ENCODE data around the gene NDUFAF2.

NDUFAF2 gene

GRCh38 chr5:61141801-61142200 is 196.8 kb downstream of the NDUFAF2 start:
- Histone ChIP-seq H3K27ac (ENCODE audit: low read length) (no peak overlapping the region), H3K36me3 (replicated peaks; ENCODE audit: low read depth, low read length) (no peaks in the 10 kb centered on the region)

DNA sequence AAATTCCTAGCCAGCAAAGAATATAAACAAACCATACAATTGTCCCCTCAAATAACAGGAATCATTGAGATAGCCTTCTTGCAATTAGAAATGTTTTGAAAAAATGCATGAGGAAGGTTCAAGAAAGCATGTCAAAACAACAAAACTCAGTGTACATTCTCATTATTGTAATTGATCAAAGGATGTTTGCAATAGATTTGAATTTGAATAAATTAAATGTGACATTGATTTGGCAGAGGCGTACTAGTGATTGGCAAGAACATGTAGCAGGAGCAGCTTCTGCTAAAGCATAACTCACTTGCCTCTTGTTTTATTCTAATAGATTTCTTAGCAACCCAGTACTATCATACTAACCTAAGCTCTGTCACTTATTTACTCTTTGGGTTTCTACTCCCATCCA is 197.4 kb downstream of the NDUFAF2 start:
- no peaks in the 10 kb centered on the region for H3K79me2 ChIP-seq (ENCODE audit: low read length)
- H3K9ac ChIP-seq (ENCODE audit: low read length) = no peak overlapping the region
- H3K27ac ChIP-seq (ENCODE audit: low read length) = no peak overlapping the region
- H3K4me2 ChIP-seq (ENCODE audit: low read length) = no peak overlapping the region
- no peak for TF ChIP-seq EZH2phosphoT487 (IDR thresholded peaks at IDR 0.05; ENCODE audit: low read depth)
- TF ChIP-seq, protein P1, sequence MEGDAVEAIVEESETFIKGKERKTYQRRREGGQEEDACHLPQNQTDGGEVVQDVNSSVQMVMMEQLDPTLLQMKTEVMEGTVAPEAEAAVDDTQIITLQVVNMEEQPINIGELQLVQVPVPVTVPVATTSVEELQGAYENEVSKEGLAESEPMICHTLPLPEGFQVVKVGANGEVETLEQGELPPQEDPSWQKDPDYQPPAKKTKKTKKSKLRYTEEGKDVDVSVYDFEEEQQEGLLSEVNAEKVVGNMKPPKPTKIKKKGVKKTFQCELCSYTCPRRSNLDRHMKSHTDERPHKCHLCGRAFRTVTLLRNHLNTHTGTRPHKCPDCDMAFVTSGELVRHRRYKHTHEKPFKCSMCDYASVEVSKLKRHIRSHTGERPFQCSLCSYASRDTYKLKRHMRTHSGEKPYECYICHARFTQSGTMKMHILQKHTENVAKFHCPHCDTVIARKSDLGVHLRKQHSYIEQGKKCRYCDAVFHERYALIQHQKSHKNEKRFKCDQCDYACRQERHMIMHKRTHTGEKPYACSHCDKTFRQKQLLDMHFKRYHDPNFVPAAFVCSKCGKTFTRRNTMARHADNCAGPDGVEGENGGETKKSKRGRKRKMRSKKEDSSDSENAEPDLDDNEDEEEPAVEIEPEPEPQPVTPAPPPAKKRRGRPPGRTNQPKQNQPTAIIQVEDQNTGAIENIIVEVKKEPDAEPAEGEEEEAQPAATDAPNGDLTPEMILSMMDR (IDR thresholded peaks at IDR 0.05; ENCODE audit: low read depth, low read length) = no peak
- no peak overlapping the region for H3K4me3 ChIP-seq (ENCODE audit: low read length)
- H2AFZ ChIP-seq (ENCODE audit: low read depth, low read length) = no peak overlapping the region
- no peaks in the 10 kb centered on the region for H3K27me3 ChIP-seq (ENCODE audit: low read depth, low read length)
- no peaks in the 10 kb centered on the region for H3K9me3 ChIP-seq (ENCODE audit: insufficient read depth, low read length)
- no peaks in the 10 kb centered on the region for H4K20me1 ChIP-seq (ENCODE audit: insufficient read depth, low read length)
- no peaks in the 10 kb centered on the region for H3K4me1 ChIP-seq (ENCODE audit: low read length)
- no peaks in the 10 kb centered on the region for H3K36me3 ChIP-seq (replicated peaks; ENCODE audit: low read depth, low read length)

More at GRCh38 chr5:61141801-61142200, 196.8 kb downstream of the NDUFAF2 start:
- Histone ChIP-seq H3K4me2 (ENCODE audit: low read length) (no peak overlapping the region), H3K9me3 (ENCODE audit: insufficient read depth, low read length) (no peaks in the 10 kb centered on the region), H4K20me1 (ENCODE audit: insufficient read depth, low read length) (no peaks in the 10 kb centered on the region), H3K27me3 (ENCODE audit: low read depth, low read length) (no peaks in the 10 kb centered on the region), H3K9ac (ENCODE audit: low read length) (no peak overlapping the region), H3K4me3 (ENCODE audit: low read length) (no peak overlapping the region), H2AFZ (ENCODE audit: low read depth, low read length) (no peak overlapping the region), H3K79me2 (ENCODE audit: low read length) (no peaks in the 10 kb centered on the region), H3K4me1 (ENCODE audit: low read length) (no peaks in the 10 kb centered on the region)
- TF ChIP-seq, protein P1 (IDR thresholded peaks at IDR 0.05; ENCODE audit: low read depth, low read length) = no peak
- no peak for TF ChIP-seq EZH2phosphoT487 (IDR thresholded peaks at IDR 0.05; ENCODE audit: low read depth)

DNA sequence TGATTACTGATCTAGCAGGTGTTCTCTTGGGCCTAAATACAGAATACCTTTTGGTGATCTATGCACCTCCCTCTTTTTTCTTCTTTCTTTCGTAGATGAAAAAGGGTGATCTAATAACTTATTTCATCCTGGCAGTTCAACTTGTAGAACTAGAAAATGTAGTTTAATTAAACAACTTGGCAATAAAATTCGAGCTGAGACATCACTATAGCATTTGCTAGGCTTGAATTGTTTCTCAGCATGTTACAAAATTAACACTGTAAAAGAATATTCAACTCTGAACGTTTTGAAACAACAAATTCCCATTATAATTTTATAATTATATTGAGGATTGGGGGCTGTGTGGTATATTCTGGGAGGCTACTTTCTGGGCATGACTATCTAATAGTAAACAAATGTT is 197.8 kb downstream of the NDUFAF2 start:
- H3K9ac ChIP-seq (ENCODE audit: low read length) = no peak overlapping the region
- no peaks in the 10 kb centered on the region for H3K79me2 ChIP-seq (ENCODE audit: low read length)
- no peaks in the 10 kb centered on the region for H4K20me1 ChIP-seq (ENCODE audit: insufficient read depth, low read length)
- H3K27me3 ChIP-seq (ENCODE audit: low read depth, low read length) = no peaks in the 10 kb centered on the region
- no peak overlapping the region for H3K27ac ChIP-seq (ENCODE audit: low read length)
- H2AFZ ChIP-seq (ENCODE audit: low read depth, low read length) = no peak overlapping the region
- no peaks in the 10 kb centered on the region for H3K9me3 ChIP-seq (ENCODE audit: insufficient read depth, low read length)
- no peak overlapping the region for H3K4me2 ChIP-seq (ENCODE audit: low read length)
- H3K4me3 ChIP-seq (ENCODE audit: low read length) = no peak overlapping the region
- no peaks in the 10 kb centered on the region for H3K36me3 ChIP-seq (replicated peaks; ENCODE audit: low read depth, low read length)
- H3K4me1 ChIP-seq (ENCODE audit: low read length) = no peaks in the 10 kb centered on the region
- TF ChIP-seq, protein P1 (IDR thresholded peaks at IDR 0.05; ENCODE audit: low read depth, low read length) = no peak
- no peak for TF ChIP-seq EZH2phosphoT487 (IDR thresholded peaks at IDR 0.05; ENCODE audit: low read depth)

DNA sequence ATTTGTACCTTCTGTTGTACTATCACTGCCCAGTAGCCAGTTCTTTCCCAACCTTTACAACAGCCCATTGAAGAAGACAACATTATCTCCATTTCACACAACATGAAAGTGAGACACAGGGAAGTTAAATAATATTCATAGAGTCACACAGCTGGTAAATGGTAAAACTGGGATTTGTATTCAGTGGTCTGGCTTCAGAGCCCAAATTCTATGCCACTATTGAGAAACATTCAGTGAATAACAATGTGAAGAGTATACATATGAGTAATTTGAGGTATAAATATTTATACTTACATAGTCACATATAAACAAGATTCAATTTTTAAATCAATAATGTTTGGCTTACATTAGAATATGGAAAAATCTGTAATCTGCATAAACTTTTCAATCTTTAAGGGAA is 203.5 kb downstream of the NDUFAF2 start:
- H3K9ac ChIP-seq (ENCODE audit: low read length) = no peak overlapping the region
- no peak overlapping the region for H3K4me2 ChIP-seq (ENCODE audit: low read length)
- no peaks in the 10 kb centered on the region for H3K27me3 ChIP-seq (ENCODE audit: low read depth, low read length)
- no peak overlapping the region for H3K27ac ChIP-seq (ENCODE audit: low read length)
- no peak for TF ChIP-seq EZH2phosphoT487 (IDR thresholded peaks at IDR 0.05; ENCODE audit: low read depth)
- TF ChIP-seq, protein P1 (IDR thresholded peaks at IDR 0.05; ENCODE audit: low read depth, low read length) = no peak
- no peaks in the 10 kb centered on the region for H3K9me3 ChIP-seq (ENCODE audit: insufficient read depth, low read length)
- no peaks in the 10 kb centered on the region for H3K79me2 ChIP-seq (ENCODE audit: low read length)
- no peaks in the 10 kb centered on the region for H3K4me1 ChIP-seq (ENCODE audit: low read length)
- no peak overlapping the region for H3K4me3 ChIP-seq (ENCODE audit: low read length)
- H2AFZ ChIP-seq (ENCODE audit: low read depth, low read length) = no peak overlapping the region
- no peaks in the 10 kb centered on the region for H3K36me3 ChIP-seq (replicated peaks; ENCODE audit: low read depth, low read length)
- H4K20me1 ChIP-seq (ENCODE audit: insufficient read depth, low read length) = no peaks in the 10 kb centered on the region
